Gastrocnemius medialis (tissue), 4 donors: ENCODE measurements around the gene SYT14.
"Not testable (repeated sequence)": the region's sequence is repeated elsewhere in the genome, so short reads cannot be mapped to it uniquely, and the experiment has no call there.

Experiments used
- POLR2A ChIP-seq, 2 donors: fragments of 450-650 bp; IDR thresholded peaks; one replicate each; pipeline ENCODE4 v1.6.1; 2017; ENCODE audit warnings: antibody characterized with exemption in 2 of 2, mild to moderate bottlenecking in 2 of 2, moderate library complexity in 2 of 2
- TF ChIP-seq, protein P1 (sequence below), 5 experiments: fragments of 450-650 bp in 3 of 5; fragments of 200-600 bp in 2 of 5; sonication (generic) in 2 of 5; IDR thresholded peaks in 4 of 5; conservative IDR thresholded peaks in 1 of 5; 1 replicate in 4 of 5; 2 replicates in 1 of 5; pipeline ENCODE4 v1.5.1; 2016 to 2019; ENCODE audit warnings: antibody characterized with exemption in 5 of 5, mild to moderate bottlenecking in 3 of 5, moderate library complexity in 3 of 5

DNA sequence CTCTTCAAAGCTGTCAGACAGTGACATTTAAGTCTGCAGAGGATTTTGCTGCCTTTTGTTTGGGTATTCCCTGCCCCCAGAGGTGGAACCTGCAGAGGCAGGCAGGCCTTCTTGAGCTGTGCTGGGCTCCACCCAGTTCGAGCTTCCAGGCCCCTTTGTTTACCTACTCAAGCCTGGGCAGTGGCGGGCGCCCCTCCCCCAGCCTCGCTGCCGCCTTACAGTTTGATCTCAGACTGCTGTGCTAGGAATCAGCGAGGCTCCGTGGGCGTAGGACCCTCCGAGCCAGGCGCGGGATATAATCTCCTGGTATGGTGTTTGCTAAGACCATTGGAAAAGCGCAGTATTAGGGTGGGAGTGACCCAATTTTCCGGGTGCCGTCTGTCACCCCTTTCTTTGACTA, 40.7 kb downstream of the SYT14 start:
- TF ChIP-seq, protein P1, sequence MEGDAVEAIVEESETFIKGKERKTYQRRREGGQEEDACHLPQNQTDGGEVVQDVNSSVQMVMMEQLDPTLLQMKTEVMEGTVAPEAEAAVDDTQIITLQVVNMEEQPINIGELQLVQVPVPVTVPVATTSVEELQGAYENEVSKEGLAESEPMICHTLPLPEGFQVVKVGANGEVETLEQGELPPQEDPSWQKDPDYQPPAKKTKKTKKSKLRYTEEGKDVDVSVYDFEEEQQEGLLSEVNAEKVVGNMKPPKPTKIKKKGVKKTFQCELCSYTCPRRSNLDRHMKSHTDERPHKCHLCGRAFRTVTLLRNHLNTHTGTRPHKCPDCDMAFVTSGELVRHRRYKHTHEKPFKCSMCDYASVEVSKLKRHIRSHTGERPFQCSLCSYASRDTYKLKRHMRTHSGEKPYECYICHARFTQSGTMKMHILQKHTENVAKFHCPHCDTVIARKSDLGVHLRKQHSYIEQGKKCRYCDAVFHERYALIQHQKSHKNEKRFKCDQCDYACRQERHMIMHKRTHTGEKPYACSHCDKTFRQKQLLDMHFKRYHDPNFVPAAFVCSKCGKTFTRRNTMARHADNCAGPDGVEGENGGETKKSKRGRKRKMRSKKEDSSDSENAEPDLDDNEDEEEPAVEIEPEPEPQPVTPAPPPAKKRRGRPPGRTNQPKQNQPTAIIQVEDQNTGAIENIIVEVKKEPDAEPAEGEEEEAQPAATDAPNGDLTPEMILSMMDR (IDR thresholded peaks at IDR 0.05 in 4 of 5, conservative IDR thresholded peaks at IDR 0.05 in 1 of 5): not testable (repeated sequence)
- not testable (repeated sequence) for TF ChIP-seq POLR2A (IDR thresholded peaks at IDR 0.05)
